T-helper 17 cell (primary cell): Measurements from ENCODE around the gene GADD45GIP1. TPM values are rescaled to one million over a fixed set of nuclear protein-coding genes. Genes with fewer than 3 reads are reported as not detected.

Experiments used
- ATAC-seq: fragments of 150-1000 bp; cut with Tn5 transposase; 2 replicates; pipeline ENCODE4 v1.10.0; 2021; ENCODE audit warnings: mild to moderate bottlenecking, moderate library complexity
- DNase-seq, 3 donors: peaks; one replicate each; pipeline versions ENCODE4 v3.0.0 to v3.0.0-alpha.2; 2020 to 2021
- H3K9me3 ChIP-seq: one replicate; pipeline ENCODE4 v1.7.0; 2013; ENCODE audit warnings: low read length, mild to moderate bottlenecking; ENCODE audit not compliant: control insufficient read depth, poor library complexity, severe bottlenecking
- H3K27ac Mint-ChIP-seq: one replicate; pipeline ENCODE4 v1.8.0; 2022; ENCODE audit warnings: mild to moderate bottlenecking, moderate library complexity, mixed read lengths
- H3K27me3 Mint-ChIP-seq: one replicate; pipeline ENCODE4 v1.8.0; 2022; ENCODE audit warnings: mixed read lengths
- H3K36me3 Mint-ChIP-seq: one replicate; pipeline ENCODE4 v1.8.0; 2022; ENCODE audit warnings: low read depth, mixed read lengths
- H3K4me1 Mint-ChIP-seq: one replicate; pipeline ENCODE4 v1.8.0; 2022; ENCODE audit warnings: mild to moderate bottlenecking, mixed read lengths
- H3K4me3 Mint-ChIP-seq: one replicate; pipeline ENCODE4 v1.8.0; 2022; ENCODE audit warnings: mild to moderate bottlenecking, moderate library complexity, mixed read lengths
- total RNA-seq, 4 donors: library from RNA in 2 of 4; stranded (reverse) in 2 of 4; gene quantifications; one replicate each; pipeline ENCODE4 v1.2.3 and lab custom pipeline; 2022 to 2026

Gene GADD45GIP1
- total RNA-seq, 2 donors from 2014 or later, result 6.9 to 8.3 TPM

- Mint-ChIP-seq H3K27ac (peak within 1 kb of the TSS; percentile 98), H3K4me1 (peaks cover 43% of the 10 kb centered on the region), H3K36me3 (peaks cover 3% of the 10 kb centered on the region), H3K4me3 (peak within 1 kb of the TSS; percentile 97), H3K27me3 (no peaks in the 10 kb centered on the region)
- ATAC-seq, result peak; percentile 91
- peak; percentile 95 to 98 (median 98) for DNase-seq
- H3K9me3 ChIP-seq, result no peaks in the 10 kb centered on the region
Measured at GRCh38 chr19:12937927-12938778, 18.9 kb downstream of the GADD45GIP1 start, which contains the start of gene CALR. Gene CALR (plus strand): TSS chr19:12938609. CDS start chr19:12938680, 71 bp downstream.

GRCh38 chr19:12937093-12937926, 19.7 kb downstream of the GADD45GIP1 start:
- DNase-seq, result no peak
- H3K4me1 Mint-ChIP-seq, result peaks cover 52% of the 10 kb centered on the region
- peaks cover 3% of the 10 kb centered on the region for H3K36me3 Mint-ChIP-seq

GRCh38 chr19:12936582-12936981, 20.4 kb downstream of the GADD45GIP1 start:
- DNase-seq, result no peak
- no peak for ATAC-seq
- no peaks in the 10 kb centered on the region for H3K9me3 ChIP-seq
- no peak overlapping the region for H3K4me3 Mint-ChIP-seq
- H3K36me3 Mint-ChIP-seq, result peaks cover 3% of the 10 kb centered on the region
- H3K4me1 Mint-ChIP-seq, result peaks cover 53% of the 10 kb centered on the region
- H3K27me3 Mint-ChIP-seq, result no peaks in the 10 kb centered on the region
- peak overlapping the region; percentile 98 for H3K27ac Mint-ChIP-seq

More at GRCh38 chr19:12937093-12937926, 19.7 kb downstream of the GADD45GIP1 start:
- no peak for ATAC-seq
- H3K27me3 Mint-ChIP-seq, result no peaks in the 10 kb centered on the region
- no peaks in the 10 kb centered on the region for H3K9me3 ChIP-seq
- H3K27ac Mint-ChIP-seq, result peak overlapping the region; percentile 98
- peak overlapping the region; percentile 97 for H3K4me3 Mint-ChIP-seq

DNA sequence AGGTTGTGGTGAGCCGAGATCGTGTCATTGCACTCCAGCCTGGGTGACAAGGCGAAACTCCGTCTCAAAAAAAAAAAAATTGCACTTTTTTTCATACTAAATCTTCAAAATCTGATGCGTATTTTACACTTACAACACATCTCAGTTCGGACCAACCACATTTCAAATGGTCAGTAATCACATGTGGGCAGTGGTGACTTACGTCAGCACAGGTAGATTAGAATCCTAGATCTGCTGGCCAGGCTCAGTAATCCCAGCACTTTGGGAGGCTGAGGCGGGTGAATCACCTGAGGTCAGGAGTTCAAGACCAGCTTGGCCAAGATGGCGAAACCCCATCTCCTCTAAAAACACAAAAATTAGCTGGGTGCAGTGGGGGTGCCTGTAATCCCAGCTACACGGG, 22.0 kb downstream of the GADD45GIP1 start:
- Mint-ChIP-seq H3K27me3 (no peaks in the 10 kb centered on the region), H3K4me1 (peaks cover 46% of the 10 kb centered on the region), H3K4me3 (no peak overlapping the region), H3K27ac (no peak overlapping the region), H3K36me3 (peaks cover 3% of the 10 kb centered on the region)
- no peak for DNase-seq
- no peaks in the 10 kb centered on the region for H3K9me3 ChIP-seq
- no peak for ATAC-seq

GRCh38 chr19:12933287-12934072, 23.5 kb downstream of the GADD45GIP1 start, which contains the start of gene FARSA:
Gene FARSA (minus strand): TSS chr19:12933711. CDS start chr19:12933696, 15 bp downstream.
- Mint-ChIP-seq H3K27me3 (no peaks in the 10 kb centered on the region), H3K4me3 (peak within 1 kb of the TSS; percentile 98), H3K36me3 (no peaks in the 10 kb centered on the region), H3K4me1 (peaks cover 32% of the 10 kb centered on the region), H3K27ac (peak within 1 kb of the TSS; percentile 95)
- H3K9me3 ChIP-seq, result no peaks in the 10 kb centered on the region
- ATAC-seq (peak; percentile 64), DNase-seq (peak; percentile 75 to 83 (median 78))

- no peak for DNase-seq
- Mint-ChIP-seq H3K27ac (peak overlapping the region; percentile 95), H3K4me3 (peak overlapping the region; percentile 98), H3K4me1 (peaks cover 25% of the 10 kb centered on the region), H3K36me3 (peaks cover 3% of the 10 kb centered on the region), H3K27me3 (no peaks in the 10 kb centered on the region)
- no peaks in the 10 kb centered on the region for H3K9me3 ChIP-seq
- ATAC-seq, result no peak
Measured at GRCh38 chr19:12932392-12933286, 24.4 kb downstream of the GADD45GIP1 start.

DNA sequence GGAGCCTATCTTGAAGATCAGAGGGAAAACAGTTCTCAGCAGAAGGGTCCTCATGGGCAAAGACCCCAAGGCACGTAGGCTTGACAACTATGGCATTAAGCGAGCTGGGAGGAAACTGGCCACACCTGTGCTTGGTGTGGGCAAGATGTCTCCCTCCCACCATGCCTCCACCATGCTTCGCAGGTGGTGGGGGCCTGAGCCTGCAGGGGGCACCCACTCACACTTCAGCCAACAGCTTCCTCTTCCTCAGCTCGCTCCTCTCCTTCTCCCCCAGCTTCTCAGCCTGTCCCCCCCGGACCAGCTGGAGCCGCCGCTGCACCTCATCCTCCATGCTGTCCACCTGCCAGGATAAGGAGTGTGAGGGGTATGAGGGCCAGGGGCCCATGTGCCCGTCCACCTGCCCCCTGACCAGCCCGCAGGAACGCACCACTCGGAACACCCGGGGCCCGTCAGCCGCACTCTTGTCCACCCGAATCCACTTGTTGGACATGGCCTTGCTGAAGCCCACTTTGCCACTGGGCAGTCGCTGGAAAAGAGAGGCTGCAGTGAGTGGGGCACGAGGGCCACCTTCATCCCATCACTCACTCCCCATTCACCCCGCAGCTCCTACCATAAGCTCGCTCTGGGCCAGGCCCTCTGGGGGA, 26.9 kb downstream of the GADD45GIP1 start:
- H3K36me3 Mint-ChIP-seq, result peaks cover 3% of the 10 kb centered on the region
- no peak overlapping the region for H3K27ac Mint-ChIP-seq
- H3K4me3 Mint-ChIP-seq, result no peak overlapping the region
- H3K27me3 Mint-ChIP-seq, result no peaks in the 10 kb centered on the region
- H3K4me1 Mint-ChIP-seq, result peaks cover 18% of the 10 kb centered on the region
- no peak for DNase-seq
- H3K9me3 ChIP-seq, result no peaks in the 10 kb centered on the region
- no peak for ATAC-seq

DNA sequence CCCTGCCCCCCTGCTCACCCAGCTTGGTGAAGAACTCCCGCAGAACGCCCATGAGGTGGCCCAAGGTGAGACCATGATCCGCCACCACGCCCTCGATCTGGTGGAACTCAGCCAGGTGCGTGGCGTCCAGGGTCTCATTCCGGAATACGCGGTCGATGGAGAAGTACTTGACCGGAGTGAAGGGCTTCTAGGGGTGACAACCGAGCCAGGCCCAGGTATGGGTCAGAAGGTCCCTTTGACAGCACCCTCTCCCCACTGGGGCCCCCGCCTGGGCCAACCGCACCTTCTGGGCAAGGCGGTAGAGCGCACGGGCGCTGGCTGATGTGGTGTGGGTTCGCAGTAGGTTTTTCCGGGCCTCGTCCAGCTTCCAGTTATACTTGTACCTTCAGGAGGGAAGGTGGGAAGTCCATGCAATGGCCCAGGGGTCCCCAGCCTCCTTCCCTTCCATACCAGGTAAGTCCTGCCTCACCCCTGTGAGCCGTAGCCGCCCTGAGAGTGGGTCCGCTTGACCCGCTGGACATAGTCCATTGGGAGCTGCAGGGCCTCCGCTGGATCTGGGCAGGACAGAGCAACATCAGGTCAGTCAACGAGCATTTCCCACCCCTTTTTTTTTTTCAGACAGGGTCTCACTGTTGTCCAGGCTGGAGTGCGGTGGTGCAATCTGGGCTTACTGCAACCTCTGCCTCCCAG, 32.3 kb downstream of the GADD45GIP1 start:
- DNase-seq (no peak), ATAC-seq (no peak)
- Mint-ChIP-seq H3K36me3 (peaks cover 8% of the 10 kb centered on the region), H3K27me3 (no peaks in the 10 kb centered on the region), H3K27ac (no peak overlapping the region), H3K4me3 (no peak overlapping the region), H3K4me1 (peaks cover 6% of the 10 kb centered on the region)
- H3K9me3 ChIP-seq, result no peaks in the 10 kb centered on the region

GRCh38 chr19:12922959-12923358, 34.1 kb downstream of the GADD45GIP1 start:
- no peak overlapping the region for H3K4me3 Mint-ChIP-seq
- ATAC-seq (no peak), DNase-seq (no peak)
- H3K27me3 Mint-ChIP-seq, result no peaks in the 10 kb centered on the region
- peak overlapping the region; percentile 32 for H3K27ac Mint-ChIP-seq
- peaks cover 4% of the 10 kb centered on the region for H3K36me3 Mint-ChIP-seq
- no peaks in the 10 kb centered on the region for H3K9me3 ChIP-seq
- H3K4me1 Mint-ChIP-seq, result peaks cover 11% of the 10 kb centered on the region

- Mint-ChIP-seq H3K36me3 (peaks cover 4% of the 10 kb centered on the region), H3K27ac (peak overlapping the region; percentile 90)
Measured at GRCh38 chr19:12921047-12921446, 36.0 kb downstream of the GADD45GIP1 start.

GRCh38 chr19:12918253-12918652, 38.8 kb downstream of the GADD45GIP1 start:
- H3K27me3 Mint-ChIP-seq, result no peaks in the 10 kb centered on the region
- peaks cover 22% of the 10 kb centered on the region for H3K4me1 Mint-ChIP-seq
- H3K9me3 ChIP-seq, result no peaks in the 10 kb centered on the region
- H3K36me3 Mint-ChIP-seq, result peaks cover 4% of the 10 kb centered on the region
- ATAC-seq, result no peak
- DNase-seq, result no peak
- peak overlapping the region; percentile 90 for H3K27ac Mint-ChIP-seq
- peak overlapping the region; percentile 84 for H3K4me3 Mint-ChIP-seq

More at GRCh38 chr19:12921047-12921446, 36.0 kb downstream of the GADD45GIP1 start:
- no peaks in the 10 kb centered on the region for H3K9me3 ChIP-seq
- H3K4me1 Mint-ChIP-seq, result peaks cover 14% of the 10 kb centered on the region
- H3K27me3 Mint-ChIP-seq, result no peaks in the 10 kb centered on the region
- H3K4me3 Mint-ChIP-seq, result no peak overlapping the region
- DNase-seq, result no peak
- no peak for ATAC-seq
